Glutamatergic neuron (in vitro differentiated cells): Measurements from ENCODE around the gene PRKAG2. TPM values are rescaled to one million over a fixed set of nuclear protein-coding genes. Genes with fewer than 3 reads are reported as not detected.
A peak's percentile ranks its signal among the peaks of the same experiment; 100 is the strongest.

Experiments
- DNase-seq: peaks from one replicate; pipeline ENCODE4 v3.0.0; 2022
- H3K27ac Mint-ChIP-seq: one replicate; pipeline ENCODE4 v1.8.0; 2020; ENCODE audit warnings: mild to moderate bottlenecking, mixed read lengths, inconsistent platforms; ENCODE audit not compliant: unreplicated experiment
- H3K27me3 Mint-ChIP-seq: one replicate; pipeline ENCODE4 v1.8.0; 2020; ENCODE audit warnings: mild to moderate bottlenecking, moderate library complexity, mixed read lengths, inconsistent platforms; ENCODE audit not compliant: unreplicated experiment
- H3K36me3 Mint-ChIP-seq: one replicate; pipeline ENCODE4 v1.8.0; 2020; ENCODE audit warnings: mild to moderate bottlenecking, mixed read lengths, inconsistent platforms; ENCODE audit not compliant: unreplicated experiment
- H3K4me1 Mint-ChIP-seq: one replicate; pipeline ENCODE4 v1.8.0; 2020; ENCODE audit warnings: mild to moderate bottlenecking, low read depth, mixed read lengths, inconsistent platforms; ENCODE audit not compliant: unreplicated experiment
- H3K4me3 Mint-ChIP-seq: one replicate; pipeline ENCODE4 v1.8.0; 2020; ENCODE audit warnings: mild to moderate bottlenecking, mixed read lengths, inconsistent platforms; ENCODE audit not compliant: unreplicated experiment
- H3K9me3 Mint-ChIP-seq: one replicate; pipeline ENCODE4 v1.8.0; 2020; ENCODE audit warnings: mild to moderate bottlenecking, moderate library complexity, mixed read lengths, inconsistent platforms; ENCODE audit not compliant: unreplicated experiment
- total RNA-seq: library from RNA; stranded (reverse); fragmentation: NEBNext Ultra II Directional; extraction: Animal tissue kit (Norgen Biotek cat#: 25700); gene quantifications from one replicate; pipeline ENCODE4 v1.2.1, GENCODE V29; 2021; ENCODE audit not compliant: unreplicated experiment
- TF ChIP-seq, protein P1 (sequence below): fragments of 200-600 bp; sonication (generic); IDR thresholded peaks from one replicate; pipeline ENCODE4 v1.5.0; 2021; ENCODE audit not compliant: partially characterized antibody, unreplicated experiment

The PRKAG2 gene
- total RNA-seq, 1 donor from 2014 or later: 24.7 TPM

DNA sequence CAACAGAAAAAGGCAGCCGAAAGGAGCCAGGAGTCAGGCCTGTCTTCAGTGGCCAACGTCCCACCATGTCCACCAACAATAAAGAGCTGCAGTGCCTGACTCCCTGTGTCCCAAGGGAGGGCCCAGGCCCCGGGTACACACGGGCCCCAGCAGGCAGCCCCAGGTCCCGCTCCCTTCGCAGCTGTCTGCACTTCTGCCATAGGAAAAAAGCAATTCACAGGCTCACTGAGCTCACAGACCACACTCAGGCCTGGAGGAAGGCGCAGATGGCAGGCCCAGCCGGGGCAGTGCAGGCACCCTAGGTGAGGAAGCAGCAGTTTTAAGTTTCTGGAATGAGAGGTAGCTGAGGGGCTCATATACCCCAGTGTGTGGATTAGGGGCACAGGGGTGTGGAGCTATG is 100.5 kb downstream of the PRKAG2 start:
- H3K9me3 Mint-ChIP-seq: peaks cover 6% of the 10 kb centered on the region
- H3K4me1 Mint-ChIP-seq: peaks cover 2% of the 10 kb centered on the region
- no peak overlapping the region for H3K27ac Mint-ChIP-seq
- H3K27me3 Mint-ChIP-seq: peaks cover 2% of the 10 kb centered on the region
- H3K4me3 Mint-ChIP-seq: no peak overlapping the region
- no peak for DNase-seq
- peaks cover 12% of the 10 kb centered on the region for H3K36me3 Mint-ChIP-seq
- TF ChIP-seq, protein P1, sequence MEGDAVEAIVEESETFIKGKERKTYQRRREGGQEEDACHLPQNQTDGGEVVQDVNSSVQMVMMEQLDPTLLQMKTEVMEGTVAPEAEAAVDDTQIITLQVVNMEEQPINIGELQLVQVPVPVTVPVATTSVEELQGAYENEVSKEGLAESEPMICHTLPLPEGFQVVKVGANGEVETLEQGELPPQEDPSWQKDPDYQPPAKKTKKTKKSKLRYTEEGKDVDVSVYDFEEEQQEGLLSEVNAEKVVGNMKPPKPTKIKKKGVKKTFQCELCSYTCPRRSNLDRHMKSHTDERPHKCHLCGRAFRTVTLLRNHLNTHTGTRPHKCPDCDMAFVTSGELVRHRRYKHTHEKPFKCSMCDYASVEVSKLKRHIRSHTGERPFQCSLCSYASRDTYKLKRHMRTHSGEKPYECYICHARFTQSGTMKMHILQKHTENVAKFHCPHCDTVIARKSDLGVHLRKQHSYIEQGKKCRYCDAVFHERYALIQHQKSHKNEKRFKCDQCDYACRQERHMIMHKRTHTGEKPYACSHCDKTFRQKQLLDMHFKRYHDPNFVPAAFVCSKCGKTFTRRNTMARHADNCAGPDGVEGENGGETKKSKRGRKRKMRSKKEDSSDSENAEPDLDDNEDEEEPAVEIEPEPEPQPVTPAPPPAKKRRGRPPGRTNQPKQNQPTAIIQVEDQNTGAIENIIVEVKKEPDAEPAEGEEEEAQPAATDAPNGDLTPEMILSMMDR: no peak

DNA sequence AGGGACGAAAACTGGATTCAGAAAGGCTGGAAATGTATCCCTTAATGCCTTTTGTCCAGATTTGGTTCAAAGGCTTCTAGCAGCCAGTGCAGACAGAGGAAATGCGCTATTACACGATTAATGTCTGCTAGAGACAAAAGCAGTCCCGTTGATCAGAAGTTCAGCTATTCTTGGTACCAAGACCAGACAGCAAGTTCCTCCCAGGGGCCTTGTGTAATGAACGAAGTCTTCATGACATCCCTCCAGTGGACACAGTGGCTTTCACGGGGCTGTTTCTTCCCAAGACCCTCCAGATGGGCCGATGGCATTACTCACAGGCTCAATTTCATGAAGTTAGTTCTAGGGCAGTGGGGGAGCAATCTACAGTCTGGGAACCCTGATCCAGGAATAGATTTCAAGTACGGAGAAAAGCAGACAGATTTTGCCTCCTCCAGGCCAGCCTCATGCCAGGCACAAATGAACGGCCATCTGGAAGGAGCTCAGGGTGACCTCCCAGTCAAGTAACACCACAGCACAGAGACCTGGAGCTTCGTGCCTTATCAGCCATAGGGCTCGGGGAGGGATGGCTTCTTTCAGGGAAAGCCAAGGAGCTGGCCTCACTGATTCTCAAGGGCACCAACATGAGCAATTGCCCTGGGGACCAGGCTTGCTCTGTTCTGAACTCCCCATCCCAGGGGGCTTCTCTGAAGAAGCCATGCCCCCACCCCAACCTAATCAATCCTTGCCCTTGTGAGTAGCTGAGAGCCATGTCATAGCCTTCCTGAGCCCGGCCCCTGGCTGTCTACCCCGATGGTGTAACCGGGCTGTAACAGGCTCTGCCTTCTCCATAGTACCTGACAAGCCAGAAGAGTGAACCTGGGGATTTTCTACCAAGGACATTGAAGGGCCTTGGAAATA is 101.1 kb downstream of the PRKAG2 start:
- Mint-ChIP-seq H3K4me3 (no peak overlapping the region), H3K36me3 (peaks cover 12% of the 10 kb centered on the region), H3K27me3 (peaks cover 2% of the 10 kb centered on the region), H3K9me3 (peaks cover 4% of the 10 kb centered on the region), H3K27ac (peak overlapping the region; percentile 46), H3K4me1 (peaks cover 2% of the 10 kb centered on the region)
- no peak for DNase-seq
- TF ChIP-seq, protein P1: no peak

DNA sequence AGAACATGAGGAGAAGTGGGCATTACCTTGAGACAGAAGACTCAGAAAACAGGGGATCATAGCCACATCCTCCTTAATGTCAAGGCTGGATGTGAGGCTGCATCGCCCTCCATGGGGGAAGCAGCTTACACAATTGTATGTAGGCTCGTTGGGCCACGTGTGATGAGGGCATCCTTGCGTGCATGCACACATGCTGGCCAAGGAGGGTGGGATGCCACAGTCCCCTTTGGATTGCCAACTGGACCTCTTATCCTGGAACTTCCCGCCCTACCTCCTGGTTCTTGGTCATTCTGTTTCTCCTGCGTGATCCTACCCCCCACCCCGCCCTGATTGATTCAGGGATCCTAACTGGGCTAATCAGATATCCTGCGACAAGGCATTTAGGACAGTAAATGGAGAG is 102.0 kb downstream of the PRKAG2 start:
- TF ChIP-seq, protein P1: no peak
- peaks cover 4% of the 10 kb centered on the region for H3K9me3 Mint-ChIP-seq
- peaks cover 2% of the 10 kb centered on the region for H3K27me3 Mint-ChIP-seq
- no peak for DNase-seq
- H3K36me3 Mint-ChIP-seq: peaks cover 12% of the 10 kb centered on the region
- no peak overlapping the region for H3K27ac Mint-ChIP-seq
- H3K4me3 Mint-ChIP-seq: no peak overlapping the region
- peaks cover 2% of the 10 kb centered on the region for H3K4me1 Mint-ChIP-seq

DNA sequence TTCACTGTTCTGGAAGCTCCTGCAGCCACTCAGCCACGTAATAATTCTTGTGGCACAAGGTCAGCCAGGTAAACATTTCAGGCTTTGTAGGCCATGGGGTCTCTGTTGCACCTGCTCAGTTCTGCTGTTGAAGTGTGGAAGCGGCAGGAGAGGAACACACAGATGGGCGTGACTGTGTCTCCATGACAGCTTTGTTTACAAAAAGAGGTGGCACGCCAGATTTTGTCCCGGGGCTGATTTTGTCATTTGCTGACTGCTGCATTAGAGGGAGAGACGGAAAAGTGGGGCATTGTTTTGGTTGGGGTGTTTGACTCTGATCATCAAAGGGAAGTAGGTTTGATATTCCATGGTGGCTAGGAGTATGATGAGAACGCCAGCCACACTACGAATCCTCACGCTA is 103.1 kb downstream of the PRKAG2 start:
- Mint-ChIP-seq H3K4me1 (peaks cover 2% of the 10 kb centered on the region), H3K36me3 (peaks cover 10% of the 10 kb centered on the region), H3K4me3 (no peak overlapping the region), H3K9me3 (peaks cover 2% of the 10 kb centered on the region), H3K27me3 (peaks cover 4% of the 10 kb centered on the region), H3K27ac (no peak overlapping the region)
- DNase-seq: no peak
- TF ChIP-seq, protein P1: no peak

DNA sequence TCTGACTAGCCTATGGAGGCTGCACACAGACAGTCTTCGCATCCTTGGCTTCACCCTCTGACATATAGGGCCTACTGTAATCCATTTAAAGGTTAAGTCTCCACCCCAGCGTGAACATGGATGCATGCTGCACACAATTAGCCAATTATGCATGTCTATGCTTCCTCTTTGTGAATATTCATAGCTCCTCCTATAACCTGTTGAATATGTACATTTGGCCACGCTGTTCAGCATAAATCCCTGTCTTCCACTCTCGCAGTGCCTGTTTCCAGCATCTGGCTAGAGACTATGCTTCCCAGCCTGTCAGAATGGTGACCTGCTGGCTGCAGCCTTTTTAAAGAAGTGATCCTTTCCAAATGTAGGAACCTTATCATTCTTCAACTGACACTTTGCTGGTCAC is 106.7 kb downstream of the PRKAG2 start:
- H3K4me3 Mint-ChIP-seq: no peak overlapping the region
- peaks cover 3% of the 10 kb centered on the region for H3K27me3 Mint-ChIP-seq
- no peaks in the 10 kb centered on the region for H3K4me1 Mint-ChIP-seq
- DNase-seq: no peak
- peaks cover 5% of the 10 kb centered on the region for H3K36me3 Mint-ChIP-seq
- TF ChIP-seq, protein P1: no peak
- H3K27ac Mint-ChIP-seq: no peak overlapping the region
- H3K9me3 Mint-ChIP-seq: peaks cover 2% of the 10 kb centered on the region
